ENCODE data around the gene ST7.
"Not testable (repeated sequence)": the region's sequence is repeated elsewhere in the genome, so short reads cannot be mapped to it uniquely, and the experiment has no call there.

GRCh38 chr7:117030346-117030745, 77.0 kb downstream of the ST7 start:
- not testable (repeated sequence) for TF ChIP-seq EP300, POLR2A (IDR thresholded peaks at IDR 0.05)
